Aorta (tissue), 5 donors: Measurements from ENCODE around the gene NFIA. TPM values are rescaled to one million over a fixed set of nuclear protein-coding genes. Genes with fewer than 3 reads are reported as not detected.
A peak's percentile ranks its signal among the peaks of the same experiment; 100 is the strongest.

Source experiments
- ATAC-seq: fragments of 200-7000 bp; cut with Tn5 transposase; one replicate; pipeline ENCODE4 v1.9.1; 2022; ENCODE audit warnings: moderate library complexity; ENCODE audit not compliant: low FRiP score
- DNase-seq, 2 donors: peaks; one replicate each; pipeline ENCODE4 v3.0.0-alpha.2; 2020
- H3K27ac ChIP-seq, 2 donors: one replicate each; pipeline ENCODE4 v1.5.1; 2013; ENCODE audit warnings: low read length in 2 of 2, mild to moderate bottlenecking in 2 of 2, moderate library complexity in 2 of 2, control low read depth in 1 of 2, inconsistent platforms in 1 of 2, low read depth in 1 of 2
- H3K27me3 ChIP-seq, 2 donors: one replicate each; pipeline ENCODE4 v1.6.1; 2013; ENCODE audit warnings: control low read depth in 1 of 2, low read length in 1 of 2, mild to moderate bottlenecking in 1 of 2, moderate library complexity in 1 of 2; ENCODE audit not compliant: insufficient read depth in 2 of 2, control insufficient read depth in 1 of 2
- H3K36me3 ChIP-seq, 2 donors: one replicate each; pipeline ENCODE4 v1.6.1; 2013; ENCODE audit warnings: control low read depth in 1 of 2, low read length in 1 of 2, mild to moderate bottlenecking in 1 of 2; ENCODE audit not compliant: insufficient read depth in 2 of 2, control insufficient read depth in 1 of 2
- H3K4me1 ChIP-seq, 2 donors: one replicate each; pipeline ENCODE4 v1.6.1; 2013; ENCODE audit warnings: low read length in 2 of 2, control low read depth in 1 of 2, mild to moderate bottlenecking in 1 of 2, moderate library complexity in 1 of 2; ENCODE audit not compliant: insufficient read depth in 2 of 2, control insufficient read depth in 1 of 2
- H3K4me3 ChIP-seq, 2 donors: one replicate each; pipeline ENCODE4 v1.5.1; 2013; ENCODE audit warnings: low read length in 2 of 2, control low read depth in 1 of 2, mild to moderate bottlenecking in 1 of 2
- H3K9me3 ChIP-seq: one replicate; pipeline ENCODE4 v1.6.1; 2013; ENCODE audit warnings: mild to moderate bottlenecking, low read length; ENCODE audit not compliant: control insufficient read depth
- WGBS, 2 donors: extraction: QIAGEN DNeasy Blood & Tissue Kit; methylation state at CpG; one replicate each; pipeline ENCODE4 v1.1.7; 2013; 5-methylcytosine and 5-hydroxymethylcytosine counted together
- intact Hi-C, 2 donors: fragments of 100-400 bp; cut with DNase I; formaldehyde crosslinking; loops; one replicate each; pipeline versions ENCODE4 v1.14.2 to v1.15.0; 2022
- polyA plus RNA-seq, 2 donors: library from polyadenylated mRNA; stranded (reverse); fragments of 200-250 nt; gene quantifications; one replicate each; pipeline ENCODE4 v1.2.3, GENCODE V29; 2013
- total RNA-seq, 2 donors: library from RNA; stranded (reverse); fragmentation: NEBNext Ultra II Directional; extraction: Animal tissue kit (Norgen Biotek cat#: 25700); gene quantifications; one replicate each; pipeline ENCODE4 v1.2.1, GENCODE V29; 2021
- donor health status: healthy with polysubstance abuse.
- donor health status: Bipolar disorder and iron deficiency.
- donor health status: DM: no; HTN: no; CAD: no.
- donor health status: DM: no; HTN: no; CAD: no.
- donor health status: DM: yes; HTN: yes; CAD: no.

Gene NFIA
- total and polyA plus RNA-seq, 4 donors = 15.3 to 221 (median 82.4) TPM

DNA sequence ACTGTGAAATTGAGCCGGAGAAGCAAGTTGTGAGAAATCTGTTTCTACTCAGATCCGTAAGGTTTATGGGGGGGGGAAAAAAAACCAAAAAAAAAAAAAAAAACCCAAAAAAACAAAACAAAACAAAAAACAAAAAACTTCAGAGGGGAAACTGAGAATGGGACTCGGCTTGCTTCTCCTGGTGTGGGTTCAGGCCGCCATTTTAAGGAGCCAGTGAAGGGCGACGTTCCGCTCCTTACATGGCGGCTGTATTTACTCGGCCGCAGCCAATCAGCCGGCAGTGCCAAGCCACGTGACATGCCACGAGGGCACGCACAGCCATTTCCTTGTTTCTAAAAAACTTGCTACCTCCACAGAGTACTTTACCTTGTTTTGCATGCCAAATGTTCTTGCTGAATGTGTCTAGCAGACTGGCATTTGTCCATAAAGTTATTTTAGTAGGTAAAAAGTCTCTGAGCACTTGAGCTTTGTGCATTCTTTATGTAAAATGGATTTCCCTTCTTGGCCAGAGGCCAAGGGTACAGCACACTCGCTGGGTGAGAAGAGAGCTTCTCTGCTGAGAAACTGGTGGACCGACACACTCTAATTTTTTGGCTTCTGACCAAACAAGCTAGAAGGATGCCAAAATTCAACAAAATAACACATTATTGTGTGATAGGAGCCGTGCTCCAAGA lies 101.8 kb downstream of the NFIA start:
- WGBS, 2 donors = 1 to 4% methylated on average over 17 of the region's 17 CpGs
- peak overlapping the region; percentile 69 to 86 for H3K27ac ChIP-seq
- H3K9me3 ChIP-seq = no peaks in the 10 kb centered on the region
- ATAC-seq (peak; percentile 93), DNase-seq (peak; percentile 94 to 97)
- H3K4me1 ChIP-seq = peaks cover 4 to 11% of the 10 kb centered on the region in 2 donors
- peak overlapping the region; percentile 8 to 71 for H3K4me3 ChIP-seq
- H3K36me3 ChIP-seq = no peaks in the 10 kb centered on the region
- intact Hi-C loops = loop anchor here (5.0 kb wide), 5 partner anchors 37 to 268 kb away; partner anchors contain the start of gene NFIA (in 1 of the 2)
- H3K27me3 ChIP-seq = no peaks in the 10 kb centered on the region

DNA sequence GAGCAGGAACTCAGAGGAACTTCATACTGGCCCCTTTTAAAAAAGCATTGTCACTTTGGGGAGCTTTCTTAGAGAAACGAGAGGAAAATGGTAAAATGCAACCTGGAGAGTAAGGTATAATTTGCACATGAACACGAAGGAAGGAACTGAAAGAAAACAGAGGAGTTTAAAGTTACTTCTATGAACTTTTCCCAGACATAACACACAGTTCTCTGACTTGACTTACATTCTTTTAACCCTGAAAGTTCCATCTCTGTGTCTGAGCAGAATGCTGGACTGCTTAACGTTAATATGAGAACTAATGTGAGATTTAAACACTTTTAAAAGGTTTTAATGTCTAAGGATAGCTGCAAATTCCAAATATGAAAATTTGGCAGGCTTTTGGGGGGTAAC lies 102.3 kb downstream of the NFIA start:
- H3K4me1 ChIP-seq = peaks cover 6 to 7% of the 10 kb centered on the region in 2 donors

DNA sequence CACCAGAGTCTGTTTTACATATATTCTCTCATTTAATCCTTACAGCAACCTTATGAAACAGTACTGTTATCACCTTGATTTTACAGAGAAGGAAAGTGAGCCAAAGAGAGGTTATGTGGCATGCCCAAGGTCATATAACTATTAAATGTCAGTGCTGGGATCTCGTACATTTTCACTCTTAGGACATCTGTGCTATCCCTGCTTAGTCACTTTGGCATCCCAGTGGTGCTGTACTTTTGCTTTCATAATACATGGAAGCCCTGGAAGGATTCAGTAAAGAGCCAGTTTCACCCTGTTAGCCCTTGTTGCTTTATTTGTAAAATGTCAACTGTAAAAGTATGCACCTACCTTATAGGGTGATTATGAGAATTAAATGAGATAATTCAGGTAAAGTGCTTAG lies 104.4 kb downstream of the NFIA start:
- 24 to 25% methylated on average over 1 of the region's 1 CpG for WGBS, 2 donors
- Histone ChIP-seq H3K27me3 (no peaks in the 10 kb centered on the region), H3K9me3 (no peaks in the 10 kb centered on the region), H3K27ac (peak overlapping the region; percentile 48 to 61), H3K36me3 (no peaks in the 10 kb centered on the region), H3K4me1 (peaks cover 8% of the 10 kb centered on the region in 2 donors), H3K4me3 (no peak overlapping the region)
- intact Hi-C loops = no loop called here
- ATAC-seq (no peak), DNase-seq (no peak)

More for the DNA sequence above, 102.3 kb downstream of the NFIA start:
- H3K27me3 ChIP-seq = no peaks in the 10 kb centered on the region
- 1 to 2% methylated on average over 3 of the region's 3 CpGs for WGBS, 2 donors
- intact Hi-C loops = loop anchor here (5.0 kb wide), 5 partner anchors 37 to 268 kb away; partner anchors contain the start of gene NFIA (in 1 of the 2)
- H3K27ac ChIP-seq = peak overlapping the region; percentile 39 to 69
- H3K36me3 ChIP-seq = no peaks in the 10 kb centered on the region
- no peaks in the 10 kb centered on the region for H3K9me3 ChIP-seq
- ATAC-seq (no peak), DNase-seq (no peak)
- peak overlapping the region in 1 of 2 donors; percentile 71 for H3K4me3 ChIP-seq

DNA sequence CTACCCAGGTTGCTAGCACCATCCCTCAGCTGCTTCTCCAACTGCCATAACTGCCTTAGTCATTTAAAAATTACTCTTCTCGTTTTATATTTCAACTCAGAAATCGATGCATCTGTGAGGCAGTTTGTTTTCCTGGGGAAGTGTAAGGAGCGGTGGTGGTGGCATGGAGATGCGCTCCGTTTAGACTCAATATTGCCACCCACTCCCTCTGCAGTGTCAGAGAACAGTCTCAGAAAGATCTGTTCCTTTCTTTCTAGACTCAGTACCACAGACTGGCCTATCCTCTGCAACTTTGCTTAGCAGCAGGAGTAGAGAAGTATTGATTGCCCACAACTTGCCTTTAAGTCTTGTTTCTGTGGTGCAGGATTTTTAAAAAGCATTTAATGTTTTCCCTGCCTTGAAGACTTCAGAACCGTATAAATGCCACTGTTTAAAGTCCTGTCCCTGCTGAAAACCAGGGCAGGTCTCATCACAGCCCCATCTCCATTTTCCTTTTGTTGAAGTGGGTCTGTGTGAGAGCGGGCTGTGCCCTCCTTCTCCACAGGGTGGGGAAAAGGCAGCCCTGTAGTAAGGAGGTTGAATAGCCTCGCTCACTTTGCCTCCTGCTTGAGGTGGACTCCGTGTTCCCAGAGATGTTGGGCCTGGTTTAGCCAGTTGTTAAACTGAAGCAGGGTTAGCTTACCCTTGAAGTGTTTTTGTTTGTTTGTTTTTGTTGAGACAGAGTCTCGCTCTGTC lies 105.2 kb downstream of the NFIA start:
- Histone ChIP-seq H3K4me3 (no peak overlapping the region), H3K27me3 (no peaks in the 10 kb centered on the region), H3K27ac (peak overlapping the region in 1 of 2 donors; percentile 72), H3K36me3 (no peaks in the 10 kb centered on the region), H3K4me1 (peaks cover 6 to 9% of the 10 kb centered on the region in 2 donors), H3K9me3 (no peaks in the 10 kb centered on the region)
- intact Hi-C loops = no loop called here
- no peak for ATAC-seq
- 66 to 72% methylated on average over 10 of the region's 10 CpGs for WGBS, 2 donors
- no peak for DNase-seq

DNA sequence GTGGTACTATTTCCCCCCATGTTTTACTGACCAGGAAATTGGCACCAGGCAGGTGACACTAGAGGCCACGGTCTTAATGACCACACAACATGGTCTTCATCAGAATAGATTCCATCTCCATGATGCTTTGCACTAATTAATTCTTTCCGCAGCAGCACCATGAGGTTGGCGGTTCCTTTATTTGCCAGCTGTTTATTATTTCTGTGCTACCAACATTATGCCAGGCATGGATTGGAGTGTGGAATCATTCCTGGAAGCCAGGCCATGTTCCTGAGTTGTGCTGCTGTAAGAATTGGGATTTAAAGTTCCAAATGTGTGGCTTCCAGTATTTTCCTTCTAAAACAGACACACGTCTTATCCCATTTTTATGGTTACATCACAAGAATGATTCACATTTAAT lies 107.8 kb downstream of the NFIA start:
- Histone ChIP-seq H3K27ac (peak overlapping the region; percentile 51 to 86), H3K27me3 (no peaks in the 10 kb centered on the region), H3K9me3 (no peaks in the 10 kb centered on the region), H3K4me3 (no peak overlapping the region), H3K36me3 (no peaks in the 10 kb centered on the region), H3K4me1 (peaks cover 8% of the 10 kb centered on the region in 2 donors)
- no peak for ATAC-seq
- intact Hi-C loops = loop anchor here in 1 of 2 donors (5.0 kb wide), 1 partner anchor 98 kb away; no protein-coding TSS in a partner anchor
- 71 to 79% methylated on average over 4 of the region's 4 CpGs for WGBS, 2 donors
- DNase-seq = no peak

DNA sequence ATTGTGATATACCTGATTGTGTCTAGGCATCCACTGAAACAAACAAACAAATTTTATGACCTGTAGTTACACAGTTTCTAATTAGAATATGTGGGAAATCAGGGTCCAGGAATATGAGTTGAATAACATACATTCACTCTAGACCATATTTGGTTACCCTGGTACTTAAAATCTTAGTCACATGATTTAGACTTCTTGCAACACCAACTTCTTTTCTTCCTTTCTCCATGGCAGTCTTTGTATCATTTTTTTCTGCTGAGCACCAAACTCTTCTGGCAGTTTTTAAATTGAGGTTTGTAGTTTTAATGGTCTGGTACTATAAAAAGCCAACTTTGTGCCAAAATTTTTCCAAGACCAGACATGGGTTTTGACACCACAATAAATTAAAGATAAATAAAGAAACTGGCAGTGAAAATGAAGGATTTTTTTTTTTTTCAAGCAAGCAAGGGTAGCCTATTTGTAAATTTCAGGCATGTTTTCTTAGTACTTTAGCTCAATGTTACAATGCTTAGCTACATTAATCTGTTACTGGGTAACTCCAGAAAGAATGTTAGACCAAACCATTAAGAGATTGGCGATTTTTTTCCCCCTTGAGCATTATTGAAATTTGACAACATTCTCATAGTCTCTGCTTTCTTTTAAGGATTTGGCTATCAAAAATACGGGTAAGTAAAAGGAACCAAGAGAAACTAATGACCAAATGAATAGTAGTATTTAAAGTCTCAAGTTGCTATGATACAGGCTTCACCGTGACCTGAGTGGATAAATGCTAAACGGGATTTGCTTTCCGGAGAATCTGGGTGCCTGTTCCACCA lies 108.5 kb downstream of the NFIA start:
- H3K4me1 ChIP-seq = peaks cover 6 to 8% of the 10 kb centered on the region in 2 donors
- H3K9me3 ChIP-seq = no peaks in the 10 kb centered on the region
- ATAC-seq (peak; percentile 48), DNase-seq (no peak)
- H3K4me3 ChIP-seq = peak overlapping the region in 1 of 2 donors; percentile 18
- WGBS, 2 donors = 3 to 6% methylated on average over 5 of the region's 5 CpGs
- peak overlapping the region; percentile 69 to 93 for H3K27ac ChIP-seq
- no peaks in the 10 kb centered on the region for H3K36me3 ChIP-seq
- H3K27me3 ChIP-seq = no peaks in the 10 kb centered on the region
- intact Hi-C loops = loop anchor here in 1 of 2 donors (5.0 kb wide), 1 partner anchor 99 kb away; no protein-coding TSS in a partner anchor

DNA sequence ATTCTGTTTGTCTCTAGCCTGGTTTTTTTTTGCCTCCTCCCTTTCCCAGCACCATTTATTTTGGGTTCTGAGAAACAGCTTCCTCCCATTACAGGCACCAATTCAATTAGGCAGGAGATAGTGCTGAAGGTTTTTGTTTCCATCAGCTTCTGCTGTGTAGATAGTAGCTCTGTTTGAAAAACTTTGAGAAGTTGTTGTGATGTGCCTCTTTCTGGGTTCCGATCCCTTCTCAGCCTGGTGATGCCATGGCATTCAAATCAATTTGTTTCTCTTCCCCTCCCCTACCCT lies 109.0 kb downstream of the NFIA start:
- intact Hi-C loops = loop anchor here in 1 of 2 donors (5.0 kb wide), 1 partner anchor 99 kb away; no protein-coding TSS in a partner anchor
- ATAC-seq (no peak), DNase-seq (no peak)
- Histone ChIP-seq H3K36me3 (no peaks in the 10 kb centered on the region), H3K4me1 (peaks cover 6 to 8% of the 10 kb centered on the region in 2 donors), H3K4me3 (peak overlapping the region in 1 of 2 donors; percentile 18), H3K27ac (peak overlapping the region; percentile 69 to 93), H3K27me3 (no peaks in the 10 kb centered on the region), H3K9me3 (no peaks in the 10 kb centered on the region)
- WGBS, 2 donors = 75 to 86% methylated on average over 1 of the region's 1 CpG

DNA sequence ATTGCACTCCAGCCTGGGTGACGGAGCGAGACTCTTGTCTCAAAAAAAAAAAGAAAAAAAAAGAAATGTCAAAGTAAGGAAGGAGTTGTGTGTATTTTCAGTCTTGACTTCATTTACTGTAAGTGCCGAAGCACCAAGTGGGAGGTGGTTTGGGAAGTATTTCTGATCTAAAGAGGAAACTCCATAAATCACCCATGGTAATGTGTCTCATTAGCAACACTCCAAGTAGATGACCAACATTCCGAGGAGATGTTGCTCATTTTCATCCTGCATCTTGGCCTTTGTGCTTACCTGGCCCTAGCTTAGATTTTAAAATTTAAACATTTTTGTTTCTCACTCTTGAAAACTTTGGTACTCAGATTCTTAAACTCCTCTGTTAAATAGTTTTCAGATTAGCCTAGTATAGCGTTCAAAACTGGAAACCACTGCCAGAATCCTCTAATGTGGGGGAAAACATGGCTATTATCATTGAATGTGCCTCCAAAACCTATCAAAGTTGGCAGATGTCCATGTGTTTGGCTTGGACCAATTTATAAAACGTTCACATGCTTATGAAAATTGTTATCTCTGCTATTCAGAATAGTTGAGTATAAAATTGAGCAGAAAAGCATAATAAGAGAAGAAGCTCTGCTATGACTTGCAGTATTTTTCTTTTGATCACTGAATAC lies 110.4 kb downstream of the NFIA start:
- DNase-seq (no peak), ATAC-seq (peak; percentile 49)
- Histone ChIP-seq H3K4me3 (no peak overlapping the region), H3K9me3 (no peaks in the 10 kb centered on the region), H3K36me3 (no peaks in the 10 kb centered on the region), H3K4me1 (peaks cover 6 to 11% of the 10 kb centered on the region in 2 donors), H3K27ac (peak overlapping the region; percentile 78 to 94), H3K27me3 (no peaks in the 10 kb centered on the region)
- intact Hi-C loops = loop anchor here in 1 of 2 donors (5.0 kb wide), 1 partner anchor 100 kb away; no protein-coding TSS in a partner anchor
- WGBS, 2 donors = 11 to 14% methylated on average over 6 of the region's 6 CpGs
